PFSK-1 (cell line): ENCODE data around the gene COL21A1.

Experiments
- FOXP2 ChIP-seq: optimal IDR thresholded peaks from 2 replicates; pipeline ENCODE3; 2011; ENCODE audit warnings: borderline replicate concordance, control low read depth, inconsistent platforms; ENCODE audit not compliant: insufficient read depth; ENCODE audit errors: extremely low read length, extremely low read depth
- POLR2AphosphoS5 ChIP-seq: IDR thresholded peaks from 2 replicates; pipeline ENCODE4 v1.6.1; 2012; ENCODE audit warnings: low read depth, mild to moderate bottlenecking, control low read depth, low read length, moderate library complexity
- REST ChIP-seq, 2 experiments: IDR thresholded peaks; 2 replicates each; pipeline versions ENCODE4 v1.6.1 to v1.8.0; 2011 to 2012; ENCODE audit warnings: low read depth in 2 of 2, low read length in 2 of 2, control low read depth in 1 of 2, inconsistent platforms in 1 of 2, mild to moderate bottlenecking in 1 of 2, moderate library complexity in 1 of 2; ENCODE audit not compliant: insufficient read depth in 1 of 2
- SIN3A ChIP-seq: IDR thresholded peaks from 2 replicates; pipeline ENCODE4 v1.6.1; 2012; ENCODE audit warnings: mild to moderate bottlenecking, low read length, moderate library complexity, borderline replicate concordance; ENCODE audit not compliant: insufficient read depth
- TAF1 ChIP-seq: IDR thresholded peaks from 2 replicates; pipeline ENCODE4 v1.6.1; 2012; ENCODE audit warnings: low read length, control low read depth, borderline replicate concordance; ENCODE audit not compliant: insufficient read depth

GRCh38 chr6:56242346-56242745 lies 5.0 kb downstream of the COL21A1 start:
- TF ChIP-seq POLR2AphosphoS5, result no peak
- TF ChIP-seq TAF1, result no peak
- TF ChIP-seq REST (IDR thresholded peaks at IDR 0.05; ENCODE audit: insufficient read depth in 1 of 2, low read depth in 2 of 2, low read length in 2 of 2), result no peak
- no peak for TF ChIP-seq FOXP2
- TF ChIP-seq SIN3A, result no peak
